ENCODE measurements around the gene OGFOD3. TPM values are rescaled to one million over a fixed set of nuclear protein-coding genes. Genes with fewer than 3 reads are reported as not detected.
"Not testable (repeated sequence)": the region's sequence is repeated elsewhere in the genome, so short reads cannot be mapped to it uniquely, and the experiment has no call there.

The OGFOD3 gene
- total RNA-seq, 4 donors from 2014 or later: 13.0 to 33.5 (median 20.0) TPM

DNA sequence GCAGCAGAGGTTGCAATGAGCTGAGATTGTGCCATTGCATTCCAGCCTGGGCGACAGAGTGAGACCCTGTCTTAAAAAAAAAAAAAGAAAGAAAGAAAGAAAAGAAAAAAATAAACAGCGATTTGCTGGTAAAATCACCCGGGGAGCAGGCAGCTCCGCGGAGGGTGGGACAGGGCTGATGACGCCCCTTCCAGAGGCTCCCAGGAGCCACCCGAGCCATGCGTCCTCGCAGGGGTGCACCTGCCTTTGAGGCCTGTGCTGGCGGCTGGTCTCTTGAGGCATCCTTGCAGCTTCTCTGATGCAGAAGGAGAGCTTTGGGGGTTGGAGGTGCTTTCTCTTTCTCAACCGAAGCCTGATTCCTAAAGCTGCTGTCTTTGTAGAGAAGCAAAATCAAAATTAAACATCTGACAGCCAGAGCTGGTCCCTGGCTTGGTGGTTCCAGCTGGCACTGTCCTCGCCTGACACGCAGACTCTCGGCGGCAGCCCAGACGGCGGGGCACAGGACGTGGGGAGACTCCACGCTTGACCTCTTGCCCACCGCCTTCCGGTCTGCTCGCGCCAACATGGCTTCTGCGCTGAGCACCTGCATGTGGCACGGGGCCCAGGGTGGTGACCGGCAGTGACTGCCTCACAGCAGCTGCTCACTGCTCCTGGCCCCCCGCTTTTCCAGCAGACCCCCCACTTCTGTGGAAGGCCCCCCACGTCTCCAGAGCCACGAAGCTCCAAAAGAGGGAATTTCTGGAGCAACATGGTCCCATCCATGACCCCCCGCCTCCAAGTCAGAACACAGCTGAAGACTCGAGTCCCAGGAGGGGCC lies 40.3 kb downstream of the OGFOD3 start:
- Histone ChIP-seq H3K4me3 (no peak overlapping the region), H3K36me3 (no peaks in the 10 kb centered on the region), H3K27ac (no peak overlapping the region), H3K4me1 (peaks cover 10% of the 10 kb centered on the region), H3K27me3 (peaks cover 75% of the 10 kb centered on the region), H3K9me3 (no peaks in the 10 kb centered on the region)
- 77% methylated on average over 29 of the region's 31 CpGs for WGBS
- no peak for TF ChIP-seq POLR2A (IDR thresholded peaks at IDR 0.05)
- no peak for TF ChIP-seq POLR2AphosphoS5 (IDR thresholded peaks at IDR 0.05)
- TF ChIP-seq, protein P1, sequence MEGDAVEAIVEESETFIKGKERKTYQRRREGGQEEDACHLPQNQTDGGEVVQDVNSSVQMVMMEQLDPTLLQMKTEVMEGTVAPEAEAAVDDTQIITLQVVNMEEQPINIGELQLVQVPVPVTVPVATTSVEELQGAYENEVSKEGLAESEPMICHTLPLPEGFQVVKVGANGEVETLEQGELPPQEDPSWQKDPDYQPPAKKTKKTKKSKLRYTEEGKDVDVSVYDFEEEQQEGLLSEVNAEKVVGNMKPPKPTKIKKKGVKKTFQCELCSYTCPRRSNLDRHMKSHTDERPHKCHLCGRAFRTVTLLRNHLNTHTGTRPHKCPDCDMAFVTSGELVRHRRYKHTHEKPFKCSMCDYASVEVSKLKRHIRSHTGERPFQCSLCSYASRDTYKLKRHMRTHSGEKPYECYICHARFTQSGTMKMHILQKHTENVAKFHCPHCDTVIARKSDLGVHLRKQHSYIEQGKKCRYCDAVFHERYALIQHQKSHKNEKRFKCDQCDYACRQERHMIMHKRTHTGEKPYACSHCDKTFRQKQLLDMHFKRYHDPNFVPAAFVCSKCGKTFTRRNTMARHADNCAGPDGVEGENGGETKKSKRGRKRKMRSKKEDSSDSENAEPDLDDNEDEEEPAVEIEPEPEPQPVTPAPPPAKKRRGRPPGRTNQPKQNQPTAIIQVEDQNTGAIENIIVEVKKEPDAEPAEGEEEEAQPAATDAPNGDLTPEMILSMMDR (IDR thresholded peaks at IDR 0.05): no peak
- TF ChIP-seq EP300 (IDR thresholded peaks at IDR 0.05): no peak
- DNase-seq (ENCODE audit: low spot score in 2 of 2): no peak

DNA sequence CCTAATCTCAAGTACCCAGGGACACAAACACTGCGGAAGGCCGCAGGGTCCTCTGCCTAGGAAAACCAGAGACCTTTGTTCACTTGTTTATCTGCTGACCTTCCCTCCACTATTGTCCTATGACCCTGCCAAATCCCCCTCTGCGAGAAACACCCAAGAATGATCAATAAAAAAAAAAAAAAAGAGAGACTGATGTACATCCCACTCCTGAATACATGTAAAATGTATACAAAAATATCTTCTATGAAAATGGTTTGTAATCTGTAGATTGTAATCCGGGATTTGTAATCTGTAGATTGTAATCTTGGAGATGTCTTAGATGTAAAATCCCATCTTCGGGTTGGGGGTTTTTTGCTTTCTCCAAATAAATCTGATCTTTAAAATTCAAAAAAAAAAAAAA lies 41.1 kb downstream of the OGFOD3 start:
- 64% methylated on average over 3 of the region's 5 CpGs for WGBS
- H3K4me1 ChIP-seq: peaks cover 10% of the 10 kb centered on the region
- H3K27me3 ChIP-seq: peaks cover 75% of the 10 kb centered on the region
- H3K36me3 ChIP-seq; DNase-seq (ENCODE audit: low spot score in 2 of 2); H3K9me3 ChIP-seq; H3K4me3 ChIP-seq; H3K27ac ChIP-seq: not testable (repeated sequence)

DNA sequence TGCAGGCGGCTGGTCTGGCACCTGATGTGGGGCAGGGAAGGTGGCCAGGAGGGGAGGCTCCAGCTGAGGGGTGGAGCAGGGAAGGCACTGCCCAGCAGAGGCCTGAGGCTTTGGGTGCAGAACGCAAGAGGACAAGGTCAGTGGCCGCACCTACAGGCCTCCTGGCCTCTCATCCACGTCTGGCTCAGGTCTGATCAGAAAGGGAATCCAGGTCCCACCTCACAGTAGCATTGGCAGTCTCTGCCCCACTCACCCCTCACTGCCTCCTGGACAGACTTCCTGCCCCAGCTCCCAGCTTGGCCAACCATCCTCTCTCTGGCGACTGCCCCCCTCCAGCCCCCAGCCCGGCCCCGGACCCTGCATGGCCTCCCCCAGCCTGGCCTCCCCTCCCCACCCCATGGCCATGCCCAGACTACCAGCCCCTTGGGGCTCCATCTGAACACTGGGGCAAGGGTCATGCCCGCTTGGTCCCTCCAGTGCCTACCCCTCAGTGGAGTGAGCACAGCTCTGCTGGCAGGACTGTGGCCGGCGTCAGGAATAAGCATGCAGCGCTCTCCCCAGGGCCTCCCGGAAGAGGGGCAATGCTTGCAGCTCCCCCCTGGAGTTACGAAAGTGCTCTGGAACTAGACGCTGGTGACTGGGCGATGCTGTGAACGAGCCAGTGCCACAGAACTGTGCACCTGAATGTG lies 42.2 kb downstream of the OGFOD3 start:
- H3K4me1 ChIP-seq: peaks cover 18% of the 10 kb centered on the region
- no peak for DNase-seq (ENCODE audit: low spot score in 2 of 2)
- no peaks in the 10 kb centered on the region for H3K9me3 ChIP-seq
- no peak overlapping the region for H3K4me3 ChIP-seq
- 82% methylated on average over 13 of the region's 16 CpGs for WGBS
- H3K27me3 ChIP-seq: peaks cover 80% of the 10 kb centered on the region
- no peak overlapping the region for H3K27ac ChIP-seq
- H3K36me3 ChIP-seq: no peaks in the 10 kb centered on the region
- TF ChIP-seq EP300 (IDR thresholded peaks at IDR 0.05) (no peak), POLR2AphosphoS5 (IDR thresholded peaks at IDR 0.05) (no peak), POLR2A (IDR thresholded peaks at IDR 0.05) (no peak)
- TF ChIP-seq, protein P1 (IDR thresholded peaks at IDR 0.05): no peak

DNA sequence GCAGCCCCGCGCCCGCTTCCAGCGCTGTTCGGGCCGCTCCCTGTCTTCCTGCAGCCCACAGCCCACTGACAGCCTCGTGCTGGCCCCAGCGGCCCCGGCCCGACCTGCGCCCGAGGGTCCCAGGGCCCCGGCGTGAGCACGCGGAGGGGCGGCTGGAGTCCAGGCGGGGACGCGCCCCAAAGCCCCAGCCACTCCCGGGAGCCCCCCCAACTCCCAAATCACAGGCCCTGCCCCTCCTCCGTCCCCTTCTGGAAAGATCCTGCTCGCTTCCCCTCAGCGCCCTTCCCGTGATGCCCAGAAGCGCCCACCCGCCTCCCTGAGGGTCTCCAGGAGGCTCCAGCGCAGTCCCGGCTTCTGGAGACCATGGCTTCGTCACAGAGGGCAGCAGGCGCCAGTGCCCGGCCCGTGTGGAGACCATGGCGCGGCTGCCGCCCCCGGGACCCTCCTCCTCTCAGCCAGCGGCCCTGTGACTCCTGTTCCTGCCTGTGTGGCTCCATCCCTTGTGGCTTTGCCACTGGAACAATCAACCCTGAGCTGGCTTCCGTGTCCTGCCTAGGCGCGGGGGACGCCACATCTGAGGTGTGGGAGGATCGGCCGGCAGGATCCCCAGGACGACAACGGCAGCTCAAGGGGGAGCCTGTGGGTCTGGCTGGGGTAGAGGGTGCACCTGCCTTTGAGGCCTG lies 42.9 kb downstream of the OGFOD3 start:
- DNase-seq (ENCODE audit: low spot score in 2 of 2): no peak
- 60% methylated on average over 3 of the region's 46 CpGs for WGBS
- Histone ChIP-seq H3K9me3 (no peaks in the 10 kb centered on the region), H3K27me3 (peaks cover 85% of the 10 kb centered on the region), H3K36me3 (no peaks in the 10 kb centered on the region), H3K27ac (no peak overlapping the region), H3K4me1 (peaks cover 19% of the 10 kb centered on the region), H3K4me3 (no peak overlapping the region)
- TF ChIP-seq POLR2AphosphoS5 (IDR thresholded peaks at IDR 0.05) (no peak), POLR2A (IDR thresholded peaks at IDR 0.05) (no peak), EP300 (IDR thresholded peaks at IDR 0.05) (no peak)
- TF ChIP-seq, protein P1 (IDR thresholded peaks at IDR 0.05): no peak

DNA sequence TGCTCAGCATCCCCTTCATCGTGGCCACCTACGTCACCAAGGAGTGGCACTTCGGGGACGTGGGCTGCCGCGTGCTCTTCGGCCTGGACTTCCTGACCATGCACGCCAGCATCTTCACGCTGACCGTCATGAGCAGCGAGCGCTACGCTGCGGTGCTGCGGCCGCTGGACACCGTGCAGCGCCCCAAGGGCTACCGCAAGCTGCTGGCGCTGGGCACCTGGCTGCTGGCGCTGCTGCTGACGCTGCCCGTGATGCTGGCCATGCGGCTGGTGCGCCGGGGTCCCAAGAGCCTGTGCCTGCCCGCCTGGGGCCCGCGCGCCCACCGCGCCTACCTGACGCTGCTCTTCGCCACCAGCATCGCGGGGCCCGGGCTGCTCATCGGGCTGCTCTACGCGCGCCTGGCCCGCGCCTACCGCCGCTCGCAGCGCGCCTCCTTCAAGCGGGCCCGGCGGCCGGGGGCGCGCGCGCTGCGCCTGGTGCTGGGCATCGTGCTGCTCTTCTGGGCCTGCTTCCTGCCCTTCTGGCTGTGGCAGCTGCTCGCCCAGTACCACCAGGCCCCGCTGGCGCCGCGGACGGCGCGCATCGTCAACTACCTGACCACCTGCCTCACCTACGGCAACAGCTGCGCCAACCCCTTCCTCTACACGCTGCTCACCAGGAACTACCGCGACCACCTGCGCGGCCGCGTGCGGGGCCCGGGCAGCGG lies 43.6 kb downstream of the OGFOD3 start:
- Histone ChIP-seq H3K4me1 (peaks cover 23% of the 10 kb centered on the region), H3K27ac (no peak overlapping the region), H3K9me3 (no peaks in the 10 kb centered on the region), H3K4me3 (no peak overlapping the region), H3K36me3 (no peaks in the 10 kb centered on the region), H3K27me3 (peaks cover 86% of the 10 kb centered on the region)
- TF ChIP-seq POLR2A (IDR thresholded peaks at IDR 0.05): no peak
- no peak for TF ChIP-seq EP300 (IDR thresholded peaks at IDR 0.05)
- TF ChIP-seq, protein P1 (IDR thresholded peaks at IDR 0.05): no peak
- TF ChIP-seq POLR2AphosphoS5 (IDR thresholded peaks at IDR 0.05): no peak
- 35% methylated on average over 29 of the region's 79 CpGs for WGBS
- DNase-seq (ENCODE audit: low spot score in 2 of 2): no peak

All from suprapubic skin (tissue), 4 donors.